Astrocyte (in vitro differentiated cells and primary cell): ENCODE measurements around the gene FAM25C.
"Not testable (repeated sequence)": the region's sequence is repeated elsewhere in the genome, so short reads cannot be mapped to it uniquely, and the experiment has no call there.

Source experiments
- CTCF ChIP-seq: IDR thresholded peaks from 2 replicates; pipeline ENCODE4 v1.5.1; 2011; ENCODE audit warnings: low read depth, mild to moderate bottlenecking, inconsistent platforms, low read length, moderate library complexity; ENCODE audit not compliant: insufficient read depth
- EZH2 ChIP-seq: IDR thresholded peaks from 2 replicates; pipeline ENCODE4 v1.6.1; 2012; ENCODE audit warnings: mild to moderate bottlenecking, low read length, inconsistent platforms; ENCODE audit not compliant: insufficient read depth

- TF ChIP-seq CTCF, EZH2: not testable (repeated sequence)
These were observed 38.9 kb downstream of the FAM25C start for GRCh38 chr10:47960699-47961098.
